ENCODE results near the gene SCAF1. TPM values are rescaled to one million over a fixed set of nuclear protein-coding genes. Genes with fewer than 3 reads are reported as not detected.

Gene SCAF1
- total RNA-seq, 1 experiment from 2014 or later = 83.4 TPM

DNA sequence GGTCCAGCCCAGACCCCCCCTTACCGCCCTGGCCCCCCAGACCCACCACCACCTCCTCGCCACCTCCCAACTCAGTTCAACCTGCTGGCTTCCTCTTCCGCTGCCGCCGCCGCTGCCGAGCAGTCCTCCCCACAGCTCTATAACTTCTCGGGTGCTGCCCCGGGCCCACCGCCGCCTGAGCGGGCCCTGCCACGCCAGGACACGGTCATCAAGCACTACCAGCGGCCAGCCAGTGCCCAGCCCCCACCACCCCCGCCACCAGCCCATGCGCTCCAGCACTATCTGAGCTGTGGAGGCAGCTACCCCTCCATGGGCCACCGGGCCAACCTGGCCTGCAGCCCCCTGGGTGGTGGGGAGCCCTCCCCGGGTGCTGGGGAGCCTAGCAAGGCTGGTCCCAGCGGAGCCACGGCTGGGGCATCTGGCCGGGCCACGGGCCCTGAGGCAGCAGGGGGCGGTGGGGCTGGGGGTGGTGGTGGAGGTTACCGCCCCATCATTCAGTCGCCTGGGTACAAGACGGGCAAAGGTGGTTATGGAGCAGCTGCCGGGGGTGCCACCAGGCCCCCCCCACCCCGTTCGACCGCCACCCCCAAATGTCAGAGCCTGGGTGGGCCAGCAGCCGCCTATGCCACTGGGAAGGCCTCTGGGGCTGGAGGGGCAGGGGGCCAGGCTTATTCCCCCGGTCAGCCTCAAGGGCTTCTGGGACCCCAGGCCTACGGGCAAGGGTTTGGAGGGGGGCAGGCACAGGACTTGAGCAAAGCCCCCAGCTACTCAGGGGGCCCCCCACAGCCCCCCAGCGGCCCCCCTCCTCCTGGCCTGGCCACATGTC, 46.8 kb upstream of the SCAF1 start:
- Histone ChIP-seq H3K4me3 (ENCODE audit: low read depth, low read length) (no peak overlapping the region), H3K36me3 (ENCODE audit: control insufficient read depth, insufficient read depth, low read length) (peaks cover 3% of the 10 kb centered on the region), H3K4me1 (peaks cover 10% of the 10 kb centered on the region), H3K9me3 (no peaks in the 10 kb centered on the region), H3K27me3 (replicated peaks; ENCODE audit: control insufficient read depth, insufficient read depth, low read length) (no peaks in the 10 kb centered on the region)
- intact Hi-C loops (cut with micrococcal nuclease; ENCODE audit: unreplicated experiment) = no loop called here
- Mint-ChIP-seq H3K4me3 (ENCODE audit: unreplicated experiment) (no peak overlapping the region), H3K27me3 (ENCODE audit: insufficient read depth, unreplicated experiment) (no peaks in the 10 kb centered on the region), H3K4me1 (ENCODE audit: low read depth, unreplicated experiment) (peaks cover 23% of the 10 kb centered on the region), H3K9me3 (ENCODE audit: unreplicated experiment) (no peaks in the 10 kb centered on the region), H3K36me3 (ENCODE audit: insufficient read depth, unreplicated experiment) (peaks cover 58% of the 10 kb centered on the region), H3K27ac (ENCODE audit: unreplicated experiment) (no peak overlapping the region)
- ChIA-PET CTCF (interaction anchor here (0.6 kb wide), 1 partner anchor 961 kb away, joined by 3 read pairs; no protein-coding TSS in a partner anchor), POLR2A (interaction anchor here (0.6 kb wide), 2 partner anchors 45 kb away, joined by 4 to 10 read pairs; partner anchors contain the start of gene RRAS)
- DNase-seq = no peak
- no TSS peak for BruUV-seq (replicated peaks)
- TF ChIP-seq CTCF (IDR thresholded peaks at IDR 0.05; ENCODE audit: insufficient read depth in 1 of 2, low read depth in 1 of 2, low read length in 1 of 2, severe bottlenecking in 1 of 2, unreplicated experiment in 1 of 2) = no peak

GRCh38 chr19:49595819-49596404, 46.1 kb upstream of the SCAF1 start:
- Mint-ChIP-seq H3K27ac (ENCODE audit: unreplicated experiment) (no peak overlapping the region), H3K9me3 (ENCODE audit: unreplicated experiment) (no peaks in the 10 kb centered on the region), H3K4me1 (ENCODE audit: low read depth, unreplicated experiment) (peaks cover 23% of the 10 kb centered on the region), H3K4me3 (ENCODE audit: unreplicated experiment) (no peak overlapping the region), H3K27me3 (ENCODE audit: insufficient read depth, unreplicated experiment) (no peaks in the 10 kb centered on the region), H3K36me3 (ENCODE audit: insufficient read depth, unreplicated experiment) (peaks cover 61% of the 10 kb centered on the region)
- Histone ChIP-seq H3K4me1 (peaks cover 10% of the 10 kb centered on the region), H3K36me3 (ENCODE audit: control insufficient read depth, insufficient read depth, low read length) (peaks cover 3% of the 10 kb centered on the region), H3K9me3 (no peaks in the 10 kb centered on the region), H3K4me3 (ENCODE audit: low read depth, low read length) (no peak overlapping the region), H3K27me3 (replicated peaks; ENCODE audit: control insufficient read depth, insufficient read depth, low read length) (no peaks in the 10 kb centered on the region)
- no peak for DNase-seq
- no peak for TF ChIP-seq CTCF (IDR thresholded peaks at IDR 0.05; ENCODE audit: insufficient read depth in 1 of 2, low read depth in 1 of 2, low read length in 1 of 2, severe bottlenecking in 1 of 2, unreplicated experiment in 1 of 2)
- no TSS peak for BruUV-seq (replicated peaks)
- intact Hi-C loops (cut with micrococcal nuclease; ENCODE audit: unreplicated experiment) = no loop called here
- POLR2A ChIA-PET = interaction anchor here (0.6 kb wide), 2 partner anchors 44 to 171 kb away, joined by 4 to 10 read pairs; partner anchors contain the start of genes AP2A1 and RRAS
- CTCF ChIA-PET = no interaction called here

GRCh38 chr19:49596407-49596806, 45.6 kb upstream of the SCAF1 start:
- H3K9me3 ChIP-seq = no peaks in the 10 kb centered on the region
- ChIA-PET CTCF (no interaction called here), POLR2A (interaction anchor here (0.6 kb wide), 1 partner anchor 170 kb away, joined by 4 read pairs; the partner anchor contains the start of gene AP2A1)
- Mint-ChIP-seq H3K4me3 (ENCODE audit: unreplicated experiment) (no peak overlapping the region), H3K27me3 (ENCODE audit: insufficient read depth, unreplicated experiment) (no peaks in the 10 kb centered on the region), H3K27ac (ENCODE audit: unreplicated experiment) (no peak overlapping the region), H3K9me3 (ENCODE audit: unreplicated experiment) (no peaks in the 10 kb centered on the region), H3K4me1 (ENCODE audit: low read depth, unreplicated experiment) (peaks cover 23% of the 10 kb centered on the region), H3K36me3 (ENCODE audit: insufficient read depth, unreplicated experiment) (peaks cover 65% of the 10 kb centered on the region)
- TF ChIP-seq CTCF (IDR thresholded peaks at IDR 0.05; ENCODE audit: insufficient read depth in 1 of 2, low read depth in 1 of 2, low read length in 1 of 2, severe bottlenecking in 1 of 2, unreplicated experiment in 1 of 2) = no peak
- BruUV-seq (replicated peaks) = no TSS peak
- DNase-seq = no peak
- H3K4me1 ChIP-seq = peaks cover 10% of the 10 kb centered on the region
- peaks cover 3% of the 10 kb centered on the region for H3K36me3 ChIP-seq (ENCODE audit: control insufficient read depth, insufficient read depth, low read length)
- intact Hi-C loops (cut with micrococcal nuclease; ENCODE audit: unreplicated experiment) = no loop called here
- no peaks in the 10 kb centered on the region for H3K27me3 ChIP-seq (replicated peaks; ENCODE audit: control insufficient read depth, insufficient read depth, low read length)
- no peak overlapping the region for H3K4me3 ChIP-seq (ENCODE audit: low read depth, low read length)

Measured in Caco-2 (cell line).